ENCODE data around the gene SOAT2.

GRCh38 chr12:53096089-53096741 lies 7.1 kb upstream of the SOAT2 start:
- TF ChIP-seq CTCF (IDR thresholded peaks at IDR 0.05; ENCODE audit: extremely low read depth in 1 of 2, insufficient read depth in 1 of 2, low read depth in 1 of 2, low read length in 2 of 2) (no peak), POLR2A (IDR thresholded peaks at IDR 0.05; ENCODE audit: low read depth, low read length) (no peak), MAX (IDR thresholded peaks at IDR 0.05; ENCODE audit: insufficient read depth, insufficient read length) (no peak), FOS (IDR thresholded peaks at IDR 0.05; ENCODE audit: borderline replicate concordance, insufficient read depth, low read length) (no peak), EZH2 (IDR thresholded peaks at IDR 0.05; ENCODE audit: borderline replicate concordance, low read depth, low read length, severe bottlenecking) (no peak), MYC (IDR thresholded peaks at IDR 0.05; ENCODE audit: low read depth, low read length) (no peak), JUN (IDR thresholded peaks at IDR 0.05; ENCODE audit: borderline replicate concordance, insufficient read depth, insufficient read length, low read depth) (no peak)

Data from endothelial cell of umbilical vein (primary cell).